ENCODE results near the gene KLHL22.
A peak's percentile ranks its signal among the peaks of the same experiment; 100 is the strongest.
"Not testable (repeated sequence)": the region's sequence is repeated elsewhere in the genome, so short reads cannot be mapped to it uniquely, and the experiment has no call there.

Gene KLHL22, protein sequence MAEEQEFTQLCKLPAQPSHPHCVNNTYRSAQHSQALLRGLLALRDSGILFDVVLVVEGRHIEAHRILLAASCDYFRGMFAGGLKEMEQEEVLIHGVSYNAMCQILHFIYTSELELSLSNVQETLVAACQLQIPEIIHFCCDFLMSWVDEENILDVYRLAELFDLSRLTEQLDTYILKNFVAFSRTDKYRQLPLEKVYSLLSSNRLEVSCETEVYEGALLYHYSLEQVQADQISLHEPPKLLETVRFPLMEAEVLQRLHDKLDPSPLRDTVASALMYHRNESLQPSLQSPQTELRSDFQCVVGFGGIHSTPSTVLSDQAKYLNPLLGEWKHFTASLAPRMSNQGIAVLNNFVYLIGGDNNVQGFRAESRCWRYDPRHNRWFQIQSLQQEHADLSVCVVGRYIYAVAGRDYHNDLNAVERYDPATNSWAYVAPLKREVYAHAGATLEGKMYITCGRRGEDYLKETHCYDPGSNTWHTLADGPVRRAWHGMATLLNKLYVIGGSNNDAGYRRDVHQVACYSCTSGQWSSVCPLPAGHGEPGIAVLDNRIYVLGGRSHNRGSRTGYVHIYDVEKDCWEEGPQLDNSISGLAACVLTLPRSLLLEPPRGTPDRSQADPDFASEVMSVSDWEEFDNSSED

DNA sequence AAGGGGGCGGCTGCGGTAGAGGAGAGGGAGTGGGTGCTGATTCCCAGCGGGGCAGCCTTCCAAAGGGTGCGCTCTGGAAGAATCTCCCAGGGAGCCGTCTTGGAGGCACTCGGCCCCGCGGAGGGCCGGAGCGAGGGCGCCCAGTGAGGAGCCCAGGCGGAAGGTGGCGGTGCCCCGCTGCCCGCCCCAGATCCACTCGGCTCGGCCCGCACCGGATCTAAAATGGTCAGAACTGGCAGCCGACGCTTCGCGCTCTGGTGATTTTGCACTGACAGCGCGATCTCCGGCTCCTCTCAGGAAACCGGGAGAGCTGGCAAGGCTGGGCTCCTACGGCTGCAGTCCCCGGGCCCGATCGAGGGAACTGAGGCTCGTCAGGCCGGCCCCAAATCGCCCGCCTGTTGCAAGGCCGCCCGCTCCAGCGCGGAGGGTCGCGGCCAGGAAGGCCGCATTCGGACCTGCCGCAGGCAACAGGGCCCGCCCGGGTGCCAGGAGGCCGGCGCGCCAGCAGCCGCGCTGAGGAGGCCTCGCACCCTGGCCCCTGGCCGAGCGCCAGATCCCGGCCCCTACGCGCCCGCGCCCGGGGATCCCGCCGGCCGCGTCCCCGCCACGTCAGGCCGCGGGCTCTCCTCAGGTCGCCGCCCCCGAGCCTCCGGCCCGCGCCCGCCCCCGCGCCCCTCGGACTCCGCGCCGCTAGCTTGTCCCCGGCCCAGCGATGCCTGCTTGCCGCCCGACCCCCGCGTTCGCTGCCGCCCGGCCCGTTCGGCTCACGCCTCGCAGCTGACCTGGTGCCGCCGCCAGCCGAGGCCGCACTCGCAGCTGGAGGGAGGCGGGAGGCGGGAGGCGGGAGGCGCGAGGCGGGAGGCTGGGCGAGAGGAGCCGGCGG lies at the start of gene KLHL22:
Gene KLHL22, minus strand, starts transcription at position 818 of the 883 bp plus-strand sequence. CDS start 6,584 bp downstream, outside the sequence.
- peak in 1 of 2 experiments; percentile 70 for DNase-seq

DNA sequence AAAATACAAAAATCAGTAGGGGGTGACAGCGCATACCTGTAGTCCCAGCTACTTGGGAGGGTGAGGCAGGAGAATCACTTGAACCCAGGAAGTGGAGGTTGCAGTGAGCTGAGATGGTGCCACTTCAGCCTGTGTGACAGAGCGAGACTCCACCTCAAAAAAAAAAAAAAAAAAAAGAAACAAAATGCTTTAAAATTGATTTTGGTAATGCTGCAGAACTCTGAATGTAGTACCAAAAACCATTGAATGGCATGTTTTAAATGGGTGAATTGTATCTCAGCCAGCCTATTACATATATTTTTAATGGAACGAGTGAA lies 49.7 kb upstream of the KLHL22 start:
- DNase-seq: not testable (repeated sequence)

DNA sequence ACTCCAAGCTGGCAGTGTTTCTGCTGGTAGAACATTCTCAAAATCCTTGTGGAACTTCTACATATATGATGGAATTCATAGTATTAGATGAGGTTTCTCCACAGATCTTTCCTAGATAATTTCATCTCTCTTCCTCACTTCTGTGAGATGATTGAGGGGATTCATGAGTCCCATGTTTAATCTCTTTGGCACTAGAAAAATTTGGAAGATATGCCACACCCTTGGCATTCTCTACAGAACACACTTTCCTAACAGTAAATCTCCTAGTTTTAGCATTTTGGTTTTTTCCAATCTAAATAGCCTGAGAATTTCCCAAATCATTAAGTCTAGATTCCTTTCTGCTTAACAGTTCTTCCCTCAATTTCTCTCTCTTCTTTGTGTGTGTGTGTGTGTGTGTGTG lies 47.1 kb upstream of the KLHL22 start:
- no peak for DNase-seq

DNA sequence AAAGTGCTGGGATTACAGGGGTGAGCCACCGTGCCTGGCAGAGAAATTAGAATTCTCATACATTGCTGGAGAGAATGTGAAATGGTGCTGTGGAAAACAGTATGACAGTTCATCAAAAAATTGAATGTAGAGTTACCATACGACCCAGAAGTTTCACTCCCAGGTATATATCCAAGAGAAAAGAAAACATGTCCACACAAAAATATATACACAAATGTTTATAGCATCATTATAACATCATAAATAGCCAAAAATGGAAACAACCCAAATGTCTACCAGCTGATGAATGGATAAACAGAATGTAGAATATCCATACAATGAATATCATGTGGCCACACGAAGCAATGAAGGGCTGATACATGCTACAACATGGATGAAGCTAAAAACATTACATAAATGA lies 46.5 kb upstream of the KLHL22 start:
- no peak for DNase-seq

DNA sequence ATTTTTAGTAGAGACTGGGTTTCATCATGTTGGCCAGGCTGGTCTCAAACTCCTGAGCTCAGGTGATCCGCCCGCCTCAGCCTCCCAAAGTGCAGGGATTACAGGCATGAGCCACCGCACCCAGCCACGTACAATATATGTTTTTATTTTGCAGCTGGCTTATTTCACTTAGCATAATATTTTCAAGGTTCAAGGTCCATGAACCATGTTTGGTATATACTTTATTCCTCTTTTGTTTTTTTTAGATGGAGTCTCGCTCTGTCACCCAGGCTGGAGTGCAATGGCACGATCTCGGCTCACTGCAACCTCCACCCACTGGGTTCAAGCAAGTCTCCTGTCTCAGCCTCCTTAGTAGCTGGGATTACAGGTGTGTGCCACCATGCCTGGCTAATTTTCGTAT lies 43.3 kb upstream of the KLHL22 start:
- not testable (repeated sequence) for DNase-seq

DNA sequence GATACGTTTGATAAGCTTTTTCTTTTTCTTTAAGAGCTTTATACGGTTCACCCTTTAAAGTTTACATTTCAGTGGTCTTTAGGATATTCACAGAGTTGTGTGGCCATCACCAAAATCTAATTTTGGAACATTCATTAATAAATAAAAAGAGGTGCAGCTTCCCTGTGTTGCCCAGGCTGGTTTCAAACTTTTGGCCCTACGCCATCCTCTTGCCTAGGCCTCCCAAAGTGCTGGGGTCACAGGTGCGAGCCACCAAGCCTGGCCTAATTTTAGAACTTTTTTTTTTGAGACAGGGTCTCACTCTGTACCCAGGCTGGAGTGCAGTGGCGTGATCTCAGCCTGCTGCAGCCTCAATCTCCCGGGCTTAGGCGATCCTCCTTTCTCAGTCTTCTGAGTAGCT lies 42.4 kb upstream of the KLHL22 start:
- DNase-seq: no peak

DNA sequence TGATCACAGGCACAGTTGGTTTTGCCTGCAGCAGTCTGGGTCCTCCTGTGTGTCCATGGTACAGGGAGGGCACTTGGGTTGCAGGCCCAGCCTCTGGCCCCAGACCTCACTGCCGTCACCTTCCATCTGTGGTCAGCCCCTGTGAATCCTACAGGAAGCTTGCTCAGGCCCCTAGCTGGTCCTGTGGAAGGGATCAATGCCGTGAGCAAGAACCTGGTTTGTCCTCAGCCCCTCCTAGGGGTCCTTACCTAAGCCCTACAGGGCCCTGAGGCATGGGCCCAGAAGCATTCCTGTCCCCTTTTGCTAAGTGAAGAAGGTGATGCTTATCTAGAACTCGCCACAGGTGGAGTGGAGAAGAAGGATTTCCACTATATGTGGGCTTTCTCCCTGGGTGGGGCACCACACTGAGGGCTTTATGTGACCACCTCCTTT lies 41.7 kb upstream of the KLHL22 start:
- DNase-seq: no peak

DNA sequence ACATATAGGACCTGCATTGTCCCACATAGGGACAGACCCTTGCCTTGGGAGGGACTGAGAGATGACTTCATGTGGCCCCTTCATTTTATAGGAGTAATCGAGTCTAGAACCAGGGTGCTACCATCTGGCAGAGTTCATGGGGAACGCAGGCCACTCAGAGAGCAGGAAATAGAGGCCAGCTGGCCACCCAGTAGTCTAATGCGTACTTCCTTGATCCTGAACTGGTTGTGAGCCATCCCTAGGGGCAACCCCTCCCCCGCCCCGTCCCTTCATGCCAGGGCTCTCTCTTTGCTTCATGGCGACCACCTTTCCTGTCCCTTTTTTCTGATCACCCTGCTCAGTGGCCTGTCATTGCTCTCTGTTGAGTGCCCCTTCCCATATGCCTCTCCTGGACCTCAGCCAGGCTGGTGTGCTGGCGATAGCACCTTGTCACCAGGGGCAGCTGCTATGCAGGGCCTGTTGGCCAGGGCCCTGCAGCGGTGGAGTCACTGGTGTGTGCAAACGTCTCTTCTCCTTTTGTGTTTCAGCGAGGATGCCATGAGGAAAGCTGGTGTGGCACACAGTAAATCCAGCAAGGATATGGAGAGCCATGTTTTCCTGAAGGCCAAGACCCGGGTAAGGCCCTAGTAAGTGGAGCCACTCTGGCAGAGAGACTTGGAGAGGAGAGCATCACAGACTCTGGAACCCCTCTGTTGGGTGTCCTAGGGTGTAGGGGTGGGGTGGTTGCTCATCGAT lies 41.2 kb upstream of the KLHL22 start:
- peak in 1 of 2 experiments; percentile 44 for DNase-seq

DNA sequence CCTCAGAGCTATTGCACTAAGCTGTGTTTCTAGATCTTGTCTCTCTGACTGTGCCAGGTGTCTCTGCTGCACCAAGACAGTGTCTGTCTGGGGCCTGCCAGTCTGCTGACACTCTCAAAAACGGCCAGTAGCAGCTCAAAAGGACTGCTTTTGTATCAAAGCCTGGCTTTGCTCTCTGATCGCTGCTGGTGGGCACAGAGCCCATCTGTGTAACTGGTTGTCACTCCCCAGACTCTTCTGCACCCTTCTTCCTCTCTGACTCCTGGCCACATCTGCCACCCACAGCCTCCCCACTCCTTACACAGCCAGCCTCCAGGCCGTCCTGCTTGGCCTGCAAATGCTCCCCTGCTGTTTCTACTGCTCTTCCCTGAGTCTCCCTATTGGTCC lies 38.3 kb upstream of the KLHL22 start:
- DNase-seq: no peak

DNA sequence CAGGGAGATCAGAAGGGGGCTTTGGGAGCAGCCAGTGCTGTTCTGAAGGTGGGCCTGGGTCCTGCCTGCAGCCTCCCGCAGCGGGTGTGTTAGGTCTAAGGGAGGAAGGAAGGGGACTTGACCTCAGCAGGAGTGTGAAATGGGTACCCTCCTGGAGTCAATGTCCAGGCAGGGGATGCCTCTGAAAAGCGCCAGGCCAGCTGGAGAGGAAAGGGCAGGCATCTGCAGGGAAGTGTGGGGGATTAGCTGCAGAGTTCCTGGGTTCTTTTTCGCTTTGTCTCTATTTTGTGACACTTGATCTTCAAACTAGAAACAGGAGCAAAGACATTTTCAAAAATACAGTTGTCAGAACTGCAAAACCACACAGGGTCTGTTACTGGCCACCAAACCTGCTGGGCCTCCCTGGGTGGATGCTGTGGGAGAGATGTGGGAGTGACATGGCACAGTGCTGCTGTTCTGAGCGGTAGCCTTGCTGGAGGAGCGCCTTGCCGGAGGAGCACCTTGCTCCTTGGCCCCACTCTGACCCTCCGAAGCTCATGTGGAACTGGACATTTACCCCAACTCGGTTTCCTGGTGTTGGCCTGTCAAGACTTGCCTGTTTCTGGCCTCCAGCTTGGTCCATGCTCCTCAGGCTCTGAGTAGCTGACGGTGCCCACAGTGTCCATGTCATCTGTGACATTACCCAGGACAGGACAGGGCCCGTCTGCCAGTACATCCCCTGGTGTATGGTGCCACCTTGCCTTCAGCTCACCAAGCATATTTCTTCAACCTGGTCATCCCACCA lies 37.7 kb upstream of the KLHL22 start:
- no peak for DNase-seq

DNA sequence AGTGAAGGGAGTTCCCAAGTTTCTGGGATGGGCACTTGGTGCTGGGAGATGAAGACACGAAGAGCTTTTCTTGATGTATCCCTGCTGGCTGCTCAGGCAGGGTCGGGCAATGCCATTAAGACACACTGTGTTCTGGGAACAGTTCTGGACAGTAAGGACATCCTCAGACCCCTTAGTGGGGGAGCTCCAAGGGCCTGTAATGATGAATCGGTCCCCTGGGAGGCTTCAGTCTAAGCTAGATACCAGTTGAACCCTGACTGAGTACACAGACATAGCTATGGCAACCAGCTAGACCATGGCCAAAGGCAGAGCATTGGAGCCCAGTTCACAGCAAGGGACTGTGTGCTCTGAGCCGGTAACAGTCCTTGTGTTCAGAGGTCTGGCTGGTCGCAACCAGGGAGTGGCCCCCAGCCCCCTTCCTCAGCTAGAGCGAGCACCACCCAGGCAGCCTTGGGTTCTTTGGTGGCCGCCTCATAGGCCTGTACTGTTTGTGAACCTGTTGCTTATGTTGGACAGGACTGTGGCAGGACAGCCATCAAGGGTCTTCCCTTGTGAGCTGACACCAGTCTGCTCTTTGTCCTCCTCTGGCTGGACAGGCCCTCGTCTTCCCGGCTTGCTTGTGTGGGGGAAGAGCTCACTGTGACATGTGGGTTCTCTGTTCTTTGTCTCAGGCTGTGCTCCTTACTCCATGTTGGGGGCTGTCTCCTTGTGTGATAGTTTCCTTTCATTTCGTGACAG lies 36.8 kb upstream of the KLHL22 start:
- DNase-seq: no peak

DNA sequence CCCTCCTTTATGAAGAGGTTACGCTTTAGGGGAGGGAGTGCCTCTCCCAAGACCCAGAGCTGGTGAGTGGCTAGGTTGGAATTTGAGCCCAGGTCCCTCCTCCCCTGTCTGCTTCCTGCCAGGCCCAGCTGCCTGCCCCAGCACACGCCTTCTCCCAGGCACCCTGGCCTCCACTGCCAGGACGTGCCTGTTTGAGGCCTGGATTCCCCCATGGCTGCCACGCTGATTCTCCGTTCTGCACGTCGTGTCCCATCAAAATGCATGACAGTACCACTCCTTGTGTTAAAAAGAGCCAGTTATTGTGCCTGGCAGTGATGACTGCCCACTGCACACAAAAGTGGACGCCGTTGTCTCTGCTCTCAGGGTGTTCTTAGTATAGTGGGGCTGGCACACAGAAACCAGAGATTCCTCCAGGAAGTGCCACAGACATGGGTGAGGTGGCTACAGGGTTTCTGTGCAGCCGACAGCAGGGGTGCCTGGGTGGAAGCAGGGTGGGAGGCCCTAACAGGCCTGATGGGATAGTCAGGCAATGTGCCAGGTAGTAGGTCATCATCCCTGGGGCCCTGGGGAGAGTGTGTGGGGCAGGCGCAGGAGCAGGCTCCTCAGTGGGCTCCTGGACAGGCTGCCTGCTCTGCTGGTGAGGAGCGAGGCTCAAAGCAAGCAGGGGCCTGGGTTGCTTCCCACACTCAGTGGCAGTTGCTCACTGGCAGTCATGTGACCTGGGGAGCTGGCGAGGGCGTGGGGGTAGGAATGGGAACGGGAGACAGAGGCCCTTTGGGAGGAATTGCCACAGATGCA lies 36.0 kb upstream of the KLHL22 start:
- DNase-seq: no peak

DNA sequence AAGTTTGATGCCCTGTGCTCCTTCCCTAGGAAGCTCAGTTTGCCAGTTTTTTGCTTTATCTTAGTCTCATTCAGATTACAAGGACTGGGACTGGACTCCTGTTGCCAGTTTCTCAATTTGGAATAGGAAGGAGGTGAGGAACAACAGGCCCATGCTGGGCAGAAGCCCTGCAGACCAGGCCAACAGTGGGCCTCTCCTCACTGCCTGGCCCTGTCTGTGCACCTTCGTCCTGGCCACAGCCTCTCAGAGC lies 35.5 kb upstream of the KLHL22 start:
- no peak for DNase-seq

DNA sequence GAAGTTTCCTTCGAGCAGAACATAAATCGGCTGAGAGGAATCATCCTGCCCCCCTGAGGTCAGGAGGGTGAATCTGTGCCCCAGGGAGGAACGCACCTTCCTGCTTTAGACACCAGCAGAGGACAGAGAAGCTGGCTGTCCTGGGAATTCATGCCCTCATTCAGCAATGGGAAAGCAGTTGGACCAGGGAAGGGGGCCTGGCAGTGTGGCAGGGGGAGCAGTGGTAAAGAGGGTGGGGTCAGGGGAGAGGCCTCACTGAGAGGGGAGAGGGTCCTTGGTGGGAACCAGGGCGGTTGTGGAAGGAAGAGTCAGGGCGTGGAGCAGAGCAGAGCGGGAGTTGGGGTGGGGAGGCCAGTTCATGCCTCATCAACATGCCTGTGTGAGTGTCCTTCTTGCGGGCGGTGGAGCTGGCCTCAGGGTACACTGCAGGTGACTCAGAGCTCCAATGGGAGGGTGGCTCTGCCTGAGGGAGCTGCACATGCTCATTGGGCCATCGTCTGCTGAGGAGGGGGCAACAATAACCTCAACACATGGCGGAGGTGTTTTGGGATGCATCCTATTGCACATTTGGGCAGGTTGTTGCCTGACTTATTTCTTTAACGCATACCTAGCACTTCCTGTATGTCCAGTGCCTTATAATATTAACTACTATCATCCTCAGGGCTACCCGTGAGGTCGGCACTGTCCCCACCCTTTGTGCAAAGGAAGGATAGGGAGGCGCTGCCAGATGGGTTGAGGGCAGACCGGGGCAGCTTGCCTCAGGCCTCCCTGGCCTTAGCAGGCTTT lies 35.0 kb upstream of the KLHL22 start:
- no peak for DNase-seq

DNA sequence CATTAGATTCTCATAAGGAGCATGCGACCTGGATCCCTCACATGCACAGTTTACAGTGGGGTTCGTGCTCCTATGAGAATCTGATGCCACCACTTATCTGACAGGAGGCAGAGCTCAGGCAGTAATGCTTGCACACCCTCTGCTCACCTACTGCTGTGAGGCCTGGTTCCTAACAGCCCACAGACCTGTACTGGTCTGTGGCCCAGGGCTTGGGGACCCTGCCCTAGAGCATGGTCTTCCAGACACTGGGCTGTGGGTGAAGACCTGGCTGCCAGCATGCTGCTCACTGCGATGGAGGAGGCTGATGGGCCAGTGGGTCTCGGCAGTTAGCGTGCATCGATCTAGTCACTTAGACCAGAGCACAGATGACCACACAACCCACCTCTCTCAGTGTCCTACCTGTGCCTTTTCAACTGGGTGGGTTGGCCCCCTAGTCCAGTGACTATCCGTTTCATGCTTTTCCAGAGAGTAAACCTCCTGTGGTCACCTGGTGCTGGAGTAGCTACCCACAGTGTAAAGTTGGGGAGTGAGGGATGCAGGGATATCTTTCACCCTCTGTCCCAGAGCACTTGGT lies 32.9 kb upstream of the KLHL22 start:
- no peak for DNase-seq

DNA sequence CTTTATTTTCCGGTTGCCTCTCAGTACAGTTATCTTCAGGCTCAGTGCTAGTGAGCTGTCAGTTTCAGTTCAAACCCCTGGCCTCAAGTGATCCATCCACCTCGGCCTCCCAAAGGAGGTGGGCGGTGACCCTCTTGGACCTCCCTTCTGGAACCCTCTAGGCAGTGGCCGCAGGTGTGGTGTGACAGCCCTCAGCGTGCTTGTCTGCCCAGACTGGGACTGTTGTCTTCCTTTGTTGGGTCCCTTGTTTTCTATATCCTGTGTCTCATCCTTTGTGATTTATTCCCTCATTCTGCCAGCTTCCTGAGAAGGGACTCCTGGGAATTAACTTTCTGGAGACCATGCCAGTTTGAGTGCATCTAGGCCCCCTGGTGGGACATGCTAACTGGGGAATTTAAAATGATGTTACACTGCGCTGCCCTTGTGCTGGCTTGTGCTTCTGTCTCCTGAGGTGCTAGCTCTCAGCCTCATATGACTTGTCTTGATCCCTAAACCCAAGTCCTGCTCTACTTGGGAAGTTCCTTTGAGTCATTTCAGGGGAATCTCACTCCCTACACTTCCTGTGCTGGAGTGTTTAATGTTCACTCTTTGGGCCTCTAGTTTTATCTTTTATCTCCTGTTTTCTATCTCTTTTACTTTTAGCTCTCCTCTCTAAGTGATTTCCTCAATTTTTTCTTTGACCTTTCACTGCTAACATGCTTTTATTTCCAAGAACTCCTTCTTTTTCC lies 31.2 kb upstream of the KLHL22 start:
- DNase-seq: no peak

DNA sequence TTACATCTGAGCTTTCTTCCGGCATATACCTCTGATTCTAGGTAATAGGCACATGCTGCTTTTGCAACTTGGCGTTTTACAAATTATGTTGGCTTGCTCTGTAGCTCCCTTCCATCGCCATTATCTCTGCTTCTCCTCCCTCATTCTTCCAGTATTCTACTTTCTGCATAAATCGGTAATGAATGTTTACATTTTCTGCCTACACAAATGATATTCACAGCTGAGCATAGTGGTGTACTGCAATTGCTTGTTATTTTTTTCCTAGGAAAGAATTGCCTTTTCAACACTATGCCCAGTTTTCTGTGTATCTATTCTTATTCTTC lies 30.7 kb upstream of the KLHL22 start:
- DNase-seq: no peak

DNA sequence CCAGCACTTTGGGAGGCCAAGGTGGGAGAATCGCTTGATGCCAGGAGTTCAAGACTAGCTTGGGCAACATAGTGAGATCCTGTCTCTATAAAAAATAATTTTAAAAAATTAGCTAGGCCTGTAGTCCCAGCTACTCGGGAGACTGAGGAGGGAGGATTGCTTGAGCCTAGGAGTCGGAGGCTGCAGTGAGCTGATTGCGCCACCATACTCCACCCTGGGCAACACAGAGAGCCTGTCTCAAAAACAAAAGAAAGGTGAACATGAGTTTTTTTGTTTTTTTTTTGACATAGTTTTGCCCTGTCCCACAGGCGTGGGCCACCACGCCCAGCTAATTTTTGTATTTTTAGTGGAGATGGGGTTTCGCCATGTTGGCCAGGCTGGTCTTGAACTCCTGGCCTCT lies 29.5 kb upstream of the KLHL22 start:
- DNase-seq: no peak

DNA sequence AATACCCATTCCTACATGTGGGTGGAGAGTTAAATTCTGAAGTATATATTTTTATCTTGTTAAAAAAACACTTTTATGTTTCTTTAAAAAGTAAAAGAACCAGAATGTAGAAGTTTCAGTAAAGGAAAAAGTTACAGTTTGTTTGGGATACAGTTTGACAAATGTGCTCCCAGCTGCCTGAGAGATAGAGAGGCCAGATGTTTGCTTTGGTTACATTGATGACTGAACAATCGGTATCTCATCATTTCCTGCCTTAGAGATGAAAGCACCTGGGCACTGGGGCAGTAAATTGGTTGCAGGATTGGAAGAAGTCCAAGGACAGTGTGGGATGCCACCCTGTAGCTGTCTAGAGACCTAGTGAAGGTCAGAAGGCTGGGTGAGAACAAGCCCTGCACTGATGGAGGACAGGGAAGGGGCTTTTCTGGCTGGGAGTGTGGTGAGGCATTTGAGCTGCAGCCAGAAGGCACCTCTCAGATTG lies 28.4 kb upstream of the KLHL22 start:
- no peak for DNase-seq
